Cerebellar nuclear complex (tissue), 1 donor: ENCODE data around the gene TM2D1.
"Not testable (repeated sequence)": the region's sequence is repeated elsewhere in the genome, so short reads cannot be mapped to it uniquely, and the experiment has no call there.

ENCODE experiments used
- DNase-seq, 2 experiments: peaks; one replicate each; lab custom pipeline; 2025; lab: John Stamatoyannopoulos, UW

The TM2D1 gene

DNA sequence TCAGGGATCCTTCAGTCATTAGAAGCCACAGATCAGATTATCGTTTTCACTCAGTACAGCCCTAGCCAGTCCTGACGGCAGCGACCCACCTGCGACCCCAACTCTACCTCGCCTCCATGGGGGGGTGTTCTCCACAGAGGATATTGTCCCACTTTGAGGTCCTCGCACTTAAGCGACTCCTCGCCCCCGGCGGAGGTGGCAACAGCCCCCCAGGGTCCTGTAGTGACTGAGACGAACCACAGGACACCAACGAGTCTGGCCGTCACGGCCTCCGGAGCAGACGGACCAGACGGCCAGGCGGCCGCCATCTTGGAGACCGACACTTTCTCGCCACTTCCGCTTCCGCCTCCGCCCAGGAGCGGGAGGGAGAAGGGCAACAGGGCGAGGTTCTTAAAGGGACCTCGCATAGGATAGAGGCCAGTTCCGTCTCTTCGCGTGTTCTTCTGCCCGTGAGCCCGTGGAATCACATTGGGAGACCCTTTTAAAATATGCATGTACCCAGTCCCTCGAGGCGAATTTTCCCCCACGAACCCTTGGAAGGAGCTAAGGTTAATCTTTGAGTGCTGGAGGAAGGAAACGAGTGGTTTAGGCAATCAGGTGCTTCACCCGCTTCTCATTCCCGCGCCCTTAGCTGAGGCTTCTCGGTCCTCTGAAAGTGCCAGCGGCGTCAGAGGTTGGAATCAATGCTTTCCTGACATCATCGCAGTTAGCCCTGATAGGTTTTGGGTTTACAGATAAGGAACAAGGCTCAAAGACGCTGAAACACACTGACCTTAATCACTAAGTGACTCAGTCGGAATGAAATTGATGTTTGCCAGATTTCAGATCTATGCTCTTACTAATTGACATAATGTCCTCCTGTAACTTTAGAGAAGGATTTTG lies at the start of gene TM2D1:
TSS of gene TM2D1 (minus strand) at position 329 of the 882 bp plus-strand sequence. CDS start at position 308, 21 bp downstream.
- peak; percentile 39 to 75 for DNase-seq

DNA sequence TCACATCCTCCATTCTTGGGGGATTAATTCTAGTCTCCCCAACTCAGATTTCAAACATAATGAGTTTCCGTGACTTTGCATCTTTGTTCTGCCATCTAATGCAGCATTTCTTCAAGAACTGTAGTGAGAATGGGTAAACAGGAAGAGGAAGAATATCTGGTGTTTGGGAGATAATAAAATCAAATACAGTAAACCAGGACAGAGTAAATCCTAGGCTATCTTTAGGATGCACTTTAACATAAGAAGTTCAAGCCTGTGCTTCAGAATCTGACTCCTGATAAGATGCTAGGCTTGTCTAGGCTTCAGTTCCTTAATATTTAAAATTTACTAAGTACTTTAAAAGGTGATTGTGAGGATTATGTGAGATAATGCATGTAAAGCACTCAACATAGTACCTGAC lies 45.2 kb upstream of the TM2D1 start:
- DNase-seq = no peak

DNA sequence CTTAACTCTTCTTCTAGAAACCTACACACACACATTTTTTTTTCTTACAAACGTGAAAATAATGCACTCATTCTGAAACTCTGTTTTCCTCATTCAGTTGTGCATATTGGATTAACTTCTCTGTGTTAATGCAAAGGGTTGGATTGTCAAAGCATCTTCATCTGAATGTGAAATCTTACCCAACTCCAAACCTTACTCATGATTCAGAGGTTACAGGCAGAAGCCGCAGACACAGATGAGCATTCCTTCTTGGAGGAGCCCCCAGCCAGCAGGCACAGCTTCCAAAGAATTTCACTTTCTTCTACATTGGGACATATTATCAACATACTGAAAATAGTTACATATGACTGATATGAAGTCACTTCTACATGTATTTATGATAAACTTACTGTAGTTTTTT lies 33.0 kb upstream of the TM2D1 start:
- no peak for DNase-seq

DNA sequence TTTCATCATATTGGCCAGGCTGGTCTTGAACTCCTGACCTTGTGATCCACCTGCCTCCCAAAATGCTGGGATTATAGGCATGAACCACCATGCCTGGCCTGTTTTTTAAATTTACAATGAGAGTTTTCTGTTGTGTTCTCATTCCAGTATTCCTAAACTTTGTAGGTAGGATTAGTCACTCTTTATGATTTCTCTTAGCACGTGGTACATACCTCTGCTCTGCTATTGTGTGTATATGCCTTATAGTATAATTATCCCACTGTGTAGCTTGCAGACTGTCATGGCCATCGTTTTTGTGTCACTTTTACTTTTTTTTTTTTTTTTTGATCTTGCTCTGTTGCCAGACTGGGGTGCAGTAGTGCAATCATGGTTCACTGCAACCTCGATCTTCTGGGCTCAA lies 31.8 kb upstream of the TM2D1 start:
- DNase-seq = no peak

DNA sequence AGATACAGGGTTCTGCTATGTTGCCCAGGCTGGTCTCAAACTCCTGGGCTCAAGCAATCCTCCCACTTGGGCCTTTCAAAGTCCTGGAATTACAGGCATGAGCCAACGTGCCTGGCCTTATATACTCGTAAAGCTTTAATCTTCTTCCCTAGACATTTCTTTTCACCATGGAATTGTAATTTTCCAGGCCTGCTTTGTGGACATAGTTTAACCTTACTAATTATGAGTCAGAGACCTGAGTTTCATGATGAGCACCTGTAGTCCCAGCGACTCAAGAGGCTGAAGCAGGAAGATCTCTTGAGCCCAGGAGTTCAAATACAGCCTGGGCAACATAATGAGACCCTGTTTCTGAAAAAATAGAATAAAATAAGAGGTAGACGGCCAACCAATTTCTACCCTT lies 29.6 kb upstream of the TM2D1 start:
- no peak for DNase-seq

DNA sequence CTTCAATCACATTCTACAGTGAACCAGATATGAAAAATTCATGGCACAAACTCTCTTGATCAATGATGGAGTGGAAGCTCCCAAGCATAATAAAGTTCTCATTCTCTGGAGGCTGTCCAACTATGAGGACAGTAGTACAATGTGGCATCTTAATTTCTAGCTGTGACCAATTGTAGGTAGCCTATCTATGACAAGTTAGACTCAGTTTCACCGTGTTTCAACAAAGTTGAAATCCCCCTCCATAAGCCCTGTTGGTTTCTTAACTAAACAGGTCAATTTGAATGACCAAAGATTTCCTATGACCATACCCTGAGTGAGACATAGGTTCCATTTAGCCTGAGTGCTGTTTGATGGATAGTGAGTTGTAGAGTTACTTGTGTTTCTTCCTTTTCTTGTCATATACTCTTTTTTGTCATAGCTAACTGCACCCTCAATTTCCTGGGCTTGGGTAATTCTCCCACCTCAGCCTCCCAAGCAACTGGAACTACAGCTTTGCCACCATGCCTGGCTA lies 29.1 kb upstream of the TM2D1 start:
- no peak for DNase-seq

DNA sequence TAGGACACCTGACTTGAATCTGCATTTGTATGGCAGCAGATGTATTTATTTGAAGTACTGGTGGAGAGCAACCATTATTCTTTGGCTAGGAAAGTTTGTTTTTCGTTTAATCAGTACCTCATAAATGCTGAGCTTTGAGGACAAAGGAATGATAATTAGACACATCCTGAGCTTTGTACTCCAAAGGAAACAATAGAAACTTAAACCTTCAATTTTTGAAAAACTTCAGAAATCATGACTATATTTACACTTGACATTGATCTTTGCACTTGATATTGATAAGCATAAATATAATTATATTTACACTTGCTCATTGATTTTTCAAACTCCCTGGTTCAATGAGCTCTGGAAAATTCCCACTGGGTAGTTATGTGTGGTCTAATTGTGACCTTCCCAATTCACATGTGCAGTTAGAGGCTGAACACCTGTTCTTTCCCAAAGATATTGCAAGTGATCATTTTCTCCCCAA lies 28.0 kb upstream of the TM2D1 start:
- DNase-seq = no peak

DNA sequence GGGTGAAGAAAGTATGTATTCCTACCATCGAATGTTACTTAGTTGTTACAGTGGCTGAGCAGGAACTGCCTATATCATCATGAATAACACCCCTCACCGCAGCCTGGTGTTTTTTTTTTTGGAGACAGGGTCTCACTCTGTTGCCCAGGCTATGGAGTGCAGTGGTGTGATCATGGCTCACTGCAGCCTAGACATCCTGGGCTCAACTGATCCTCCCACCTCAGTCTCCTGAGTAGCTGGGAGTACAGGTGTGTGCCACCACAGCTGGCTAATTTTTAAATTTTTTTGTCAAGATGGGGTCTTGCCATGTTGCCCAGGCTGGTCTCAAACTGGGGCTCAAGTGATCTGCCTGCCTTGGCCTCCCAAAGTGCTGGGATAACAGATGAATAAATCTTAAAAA lies 24.6 kb upstream of the TM2D1 start:
- no peak for DNase-seq

DNA sequence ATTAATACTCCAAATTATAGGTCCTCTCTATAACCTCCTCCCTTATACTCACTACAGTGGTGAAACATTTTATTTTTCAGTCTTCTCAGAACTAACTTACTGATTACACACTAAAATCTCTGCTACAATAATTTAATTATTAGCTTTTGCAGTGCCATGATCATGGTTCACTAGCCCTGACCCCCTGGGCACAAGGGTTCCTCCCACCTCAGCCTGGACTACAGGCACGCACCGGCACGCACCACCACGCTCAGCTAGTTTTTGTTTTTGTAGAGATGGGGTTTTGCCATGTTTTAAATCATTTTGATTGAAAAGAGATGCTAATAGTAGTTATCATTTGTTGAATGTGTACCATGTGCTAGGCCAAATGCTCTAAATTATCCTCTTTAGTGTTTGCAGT lies 23.6 kb upstream of the TM2D1 start:
- no peak for DNase-seq

DNA sequence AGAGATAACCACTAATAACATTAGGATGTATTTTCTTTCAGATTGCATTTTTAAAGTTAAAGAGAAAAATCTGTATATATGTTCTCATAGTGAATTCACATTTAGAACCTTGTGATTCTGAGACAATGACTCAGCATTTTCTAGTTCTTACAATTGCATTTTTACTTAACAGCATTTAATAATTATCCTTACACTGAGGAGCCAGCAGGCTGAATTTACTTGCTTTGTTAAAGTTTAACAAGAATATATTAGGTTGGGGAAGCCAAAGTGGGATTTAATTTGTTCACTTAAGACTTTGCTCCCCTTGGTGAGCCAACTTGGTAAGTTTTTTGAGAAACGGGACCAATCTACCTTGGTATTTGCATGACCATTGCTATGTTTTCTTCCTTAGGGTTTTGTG lies 21.9 kb upstream of the TM2D1 start:
- no peak for DNase-seq

DNA sequence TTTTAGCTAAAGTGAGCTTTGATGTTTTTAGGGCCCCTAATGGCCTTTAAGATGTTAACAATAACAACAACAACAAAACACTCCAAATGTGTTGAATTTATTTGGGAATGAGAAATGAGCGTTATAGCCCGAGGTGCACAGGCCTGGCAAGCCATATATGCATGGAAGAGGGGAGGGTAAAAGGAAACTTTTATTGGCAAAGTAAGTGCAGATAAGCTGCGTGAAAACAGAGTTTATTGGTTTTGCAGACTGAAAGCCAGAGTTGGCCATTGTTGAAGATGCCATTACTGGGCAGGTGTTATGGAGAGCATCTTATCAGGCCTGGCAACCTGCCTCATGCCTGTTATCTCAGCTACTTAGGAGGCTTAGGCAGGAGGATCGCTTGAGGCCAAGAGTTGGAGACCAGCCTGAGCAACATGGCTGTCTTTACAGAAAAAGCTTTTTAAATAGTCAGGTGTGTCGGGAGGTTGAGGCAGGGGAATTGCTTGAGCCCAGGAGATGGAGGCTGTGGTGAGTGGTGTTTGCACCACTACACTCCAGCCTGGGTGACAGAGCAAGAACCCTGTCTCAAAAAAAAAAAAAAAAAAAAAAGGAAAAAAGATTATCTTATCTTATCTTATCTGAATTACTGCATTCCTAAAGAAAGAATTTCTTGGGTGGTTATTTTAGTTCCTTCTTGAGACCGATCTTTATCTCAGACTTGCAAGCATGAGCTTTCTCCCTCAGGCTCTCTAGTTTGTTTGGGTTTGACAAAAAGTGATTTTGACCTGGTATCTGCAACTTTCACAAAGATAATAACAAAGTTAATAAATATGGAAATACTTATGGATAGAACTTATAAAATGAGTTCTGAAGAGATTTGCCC lies 19.0 kb upstream of the TM2D1 start:
- no peak for DNase-seq

DNA sequence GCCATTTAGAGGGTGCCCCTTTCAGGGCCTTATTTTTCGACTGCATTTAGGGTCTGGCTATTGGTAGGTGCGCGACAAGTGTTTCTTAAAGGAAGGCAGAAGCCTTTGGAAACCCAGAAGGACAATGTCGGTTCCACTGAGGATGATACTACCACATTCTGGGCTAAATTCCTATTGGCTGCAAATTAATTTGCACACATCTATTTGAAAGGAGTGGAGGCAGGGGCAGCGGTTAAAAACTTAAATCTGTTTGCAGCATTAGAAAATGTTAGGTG lies 18.4 kb upstream of the TM2D1 start:
- no peak for DNase-seq

DNA sequence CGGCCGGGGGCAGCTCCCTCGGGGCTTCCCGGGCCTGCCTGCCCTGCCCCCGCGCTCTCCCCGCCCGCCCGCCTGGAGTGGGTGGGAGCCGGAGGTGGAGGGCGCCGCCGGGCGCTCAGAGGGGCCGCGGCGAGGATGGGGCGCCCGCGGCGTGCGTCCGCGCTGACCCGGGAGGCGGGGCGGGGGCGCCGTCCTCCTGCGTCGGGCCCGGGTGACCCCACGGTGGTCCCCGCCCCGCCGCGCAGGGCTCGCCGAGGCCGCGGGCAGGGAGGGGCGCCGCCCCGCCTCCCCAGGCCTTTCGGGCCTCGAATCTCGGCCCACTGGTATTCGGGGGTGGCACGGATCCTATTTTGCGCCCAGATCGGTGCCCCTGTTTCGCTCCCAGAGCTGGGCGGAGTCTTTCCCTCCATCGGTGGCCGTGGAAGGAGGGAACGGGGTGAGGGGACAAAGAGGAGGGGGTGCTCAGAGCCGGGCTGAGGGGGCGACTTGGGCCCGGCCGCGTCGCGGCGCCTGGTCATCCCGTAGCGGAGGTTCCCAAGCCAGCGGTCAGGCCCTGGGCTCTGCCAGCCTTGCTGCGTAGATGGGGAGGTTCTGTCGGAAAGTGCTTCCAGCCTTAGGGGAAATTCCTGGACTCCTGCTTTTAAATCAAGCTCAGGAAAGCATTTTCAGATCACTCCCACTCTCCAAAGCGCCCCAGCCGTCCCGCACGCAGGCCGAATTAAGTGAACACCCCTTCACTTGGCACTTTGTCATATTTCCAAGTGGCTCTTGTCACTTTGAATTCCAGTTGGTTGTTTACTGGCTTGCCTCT lies 17.9 kb upstream of the TM2D1 start:
- no peak for DNase-seq

DNA sequence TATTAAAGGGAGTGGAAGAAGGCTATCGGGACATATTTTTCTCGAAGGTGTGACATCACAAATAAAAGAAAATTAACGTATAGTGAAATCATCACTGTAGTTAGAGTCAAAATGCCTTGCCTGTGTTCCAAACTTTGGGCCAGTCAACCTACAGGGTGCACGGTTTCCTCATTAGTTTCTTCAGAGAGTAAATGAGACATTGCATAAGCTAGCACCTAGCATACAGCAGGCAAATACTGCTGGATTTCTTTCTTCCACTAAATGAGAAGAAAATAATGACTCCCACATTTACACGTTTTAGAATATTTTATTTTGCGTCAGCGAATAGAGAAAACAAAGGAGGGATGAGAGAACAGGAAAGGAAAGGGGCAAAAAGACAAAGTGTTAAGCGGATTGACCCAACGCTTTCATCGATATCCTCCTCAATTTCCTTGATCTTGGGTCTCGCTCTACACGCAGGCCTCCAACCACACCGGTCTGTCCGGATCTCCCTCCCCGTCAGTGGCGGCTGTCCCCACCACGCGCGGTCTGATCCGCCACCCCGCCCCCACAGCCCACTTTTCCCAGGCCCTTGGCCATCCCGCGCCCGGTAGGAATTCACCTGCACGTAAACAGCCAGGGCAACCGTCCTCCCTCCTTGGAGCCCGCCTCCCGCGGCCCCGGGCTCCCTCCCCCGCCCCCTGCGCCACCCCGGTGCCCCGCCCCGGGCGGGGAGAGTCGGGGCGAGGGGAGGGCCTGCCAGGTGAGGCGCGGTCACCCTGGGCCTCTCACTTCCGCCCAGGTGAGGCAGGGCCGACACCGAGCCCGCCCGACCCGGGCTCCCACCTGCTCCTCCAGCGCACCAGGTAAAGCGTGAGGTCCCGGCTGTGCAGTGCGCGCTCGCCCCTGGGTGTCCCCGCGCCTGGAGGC lies 17.0 kb upstream of the TM2D1 start, which contains the start of gene PATJ:
TSS of gene PATJ (plus strand) at position 770 of the 909 bp plus-strand sequence. CDS start 20,413 bp downstream, outside the sequence.
- peak in 1 of 2 experiments; percentile 31 for DNase-seq

DNA sequence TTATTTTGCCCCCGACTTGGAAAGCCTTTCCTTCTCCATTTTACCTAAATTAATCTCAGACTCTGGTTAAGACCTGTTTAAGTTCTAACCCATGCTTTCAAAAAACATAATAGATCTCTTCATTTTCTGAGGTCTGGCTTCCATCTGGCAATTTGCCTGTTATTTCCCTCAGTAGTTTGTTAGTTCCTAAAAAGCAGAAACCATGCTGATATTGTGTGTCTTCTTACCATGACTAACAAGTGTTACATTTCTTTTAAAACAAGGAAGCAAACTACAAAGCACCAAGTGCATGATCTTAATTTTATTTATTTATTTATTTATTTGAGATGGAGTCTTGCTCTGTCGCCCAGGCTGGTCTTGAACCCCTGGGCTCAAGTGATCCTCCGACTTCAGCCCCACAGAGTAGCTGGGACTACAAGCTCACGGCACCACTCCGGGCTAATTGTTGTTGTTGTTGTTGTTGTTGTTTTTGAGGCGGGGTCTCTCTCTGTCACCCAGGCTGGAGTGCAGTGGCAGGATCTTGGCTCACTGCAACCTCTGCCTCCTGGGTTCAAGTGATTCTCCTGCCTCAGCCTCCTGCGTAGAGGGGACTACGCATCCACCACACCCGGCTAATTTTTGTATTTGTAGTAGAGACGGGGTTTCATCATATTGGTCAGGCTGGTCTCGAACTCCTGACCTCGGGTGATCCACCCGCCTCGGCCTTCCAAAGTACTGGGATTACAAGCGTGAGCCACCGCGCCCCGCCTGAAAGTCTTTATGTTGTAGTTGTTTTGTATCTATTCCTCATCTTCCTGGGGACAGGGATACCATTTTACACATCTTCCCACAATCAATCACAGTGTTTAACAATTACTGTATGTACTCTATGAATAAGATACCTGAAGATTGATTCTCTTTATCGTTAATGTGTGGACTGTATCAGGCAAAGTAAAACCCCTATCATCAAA lies 16.1 kb upstream of the TM2D1 start:
- no peak for DNase-seq

DNA sequence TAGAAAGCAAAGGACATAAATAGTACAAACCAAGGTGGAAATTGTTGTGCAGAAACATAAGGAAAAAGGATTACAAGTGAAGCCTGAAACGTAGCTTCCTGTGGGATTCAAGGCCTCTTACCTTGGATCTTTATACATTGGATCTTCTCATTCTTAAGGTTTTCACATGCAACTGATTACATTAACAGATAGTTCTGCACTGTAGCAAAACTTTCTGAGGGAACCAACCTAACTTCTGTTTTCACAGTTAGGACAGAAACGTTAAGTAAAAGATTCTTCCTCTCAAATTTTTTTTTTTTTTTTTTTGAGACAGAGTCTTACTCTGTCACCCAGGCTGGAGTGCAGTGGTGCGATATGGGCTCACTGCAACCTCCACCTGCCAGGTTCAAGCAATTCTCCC lies 7.8 kb upstream of the TM2D1 start:
- no peak for DNase-seq

DNA sequence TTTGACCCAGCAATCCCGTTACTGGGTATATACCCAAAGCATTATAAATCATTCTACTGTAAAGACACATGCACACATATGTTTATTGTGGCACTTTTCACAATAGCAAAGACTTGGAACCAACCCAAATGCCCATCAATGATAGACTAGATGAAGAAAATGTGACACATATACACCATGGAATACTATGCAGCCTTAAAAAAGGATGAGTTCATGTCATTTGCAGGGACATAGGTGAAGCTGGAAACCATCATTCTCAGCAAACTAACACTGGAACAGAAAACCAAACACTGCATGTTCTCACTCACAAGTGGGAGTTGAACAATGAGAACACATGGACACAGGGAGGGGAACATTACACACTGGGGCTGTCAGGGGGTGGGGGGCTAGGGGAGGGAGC lies 5.7 kb upstream of the TM2D1 start:
- not testable (repeated sequence) for DNase-seq

DNA sequence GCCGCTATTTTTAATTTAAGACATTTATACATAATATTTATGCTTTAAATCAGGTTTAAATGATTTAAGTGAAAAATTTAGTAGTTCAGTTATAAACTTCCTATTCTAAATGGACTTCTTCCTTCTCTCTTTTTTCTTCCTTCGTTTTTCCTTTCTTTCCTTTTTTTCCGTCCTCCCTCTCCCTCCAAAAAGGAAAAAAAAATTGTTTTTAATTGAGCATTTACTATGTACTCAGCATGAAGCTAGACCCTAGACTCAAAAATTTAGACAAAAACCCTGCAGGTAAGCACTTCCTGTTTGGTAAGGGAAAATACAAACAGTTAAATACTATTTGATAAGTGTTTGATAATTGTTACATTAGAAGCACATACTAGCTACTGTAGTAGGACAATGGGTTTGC lies 2.6 kb upstream of the TM2D1 start:
- DNase-seq = no peak

DNA sequence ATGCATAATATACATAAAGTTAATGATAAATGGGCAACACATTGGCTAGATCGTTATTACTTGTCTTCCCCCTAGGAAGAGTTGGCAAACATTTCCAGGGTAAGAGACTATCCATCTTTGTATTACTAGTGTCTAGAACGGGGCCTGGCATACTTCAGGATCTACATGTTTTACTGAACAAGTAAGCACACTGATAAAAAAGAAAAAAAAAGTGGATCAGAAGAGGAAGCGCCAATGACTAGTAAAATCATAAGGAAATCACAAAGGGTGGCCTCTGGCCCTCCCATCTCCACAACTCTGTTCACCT lies 482 bp downstream of the TM2D1 start:
- no peak for DNase-seq
